ENCODE measurements around the gene ACO2. TPM values are rescaled to one million over a fixed set of nuclear protein-coding genes. Genes with fewer than 3 reads are reported as not detected.
A peak's percentile ranks its signal among the peaks of the same experiment; 100 is the strongest.

ACO2 gene
- total RNA-seq, 2 experiments from 2014 or later, result 69.5 to 71.9 TPM

- peaks cover 43% of the 10 kb centered on the region for H3K4me1 ChIP-seq (ENCODE audit: insufficient read depth, low read length)
- Mint-ChIP-seq H3K4me3 (peak overlapping the region; percentile 82), H3K9me3 (no peaks in the 10 kb centered on the region), H3K4me1 (ENCODE audit: low read depth) (peaks cover 33% of the 10 kb centered on the region), H3K36me3 (ENCODE audit: low read depth) (peaks cover 37% of the 10 kb centered on the region), H3K27ac (peak overlapping the region; percentile 55), H3K27me3 (no peaks in the 10 kb centered on the region)
- H3K9me3 ChIP-seq (ENCODE audit: control insufficient read depth in 1 of 2, insufficient read depth in 1 of 2, low read length in 2 of 2), result no peaks in the 10 kb centered on the region
- no peak overlapping the region for H3K27ac ChIP-seq (ENCODE audit: low read depth in 1 of 2, low read length in 2 of 2)
- ChIA-PET CTCF (interaction anchor here (1.5 kb wide), 1 partner anchor 39 kb away, joined by 4 read pairs; no protein-coding TSS in a partner anchor), POLR2A (interaction anchor here (0.9 to 10.6 kb wide), 3 partner anchors 9 to 26 kb away, joined by 3 to 234 read pairs (median 5); partner anchors contain the start of genes ACO2 and PHF5A)
- intact Hi-C loops (cut with DNase I, micrococcal nuclease), result loop anchor here in 1 of 2 experiments (10.0 kb wide), 1 partner anchor 158 kb away; the partner anchor contains the start of gene RANGAP1
- TF ChIP-seq, protein P1, sequence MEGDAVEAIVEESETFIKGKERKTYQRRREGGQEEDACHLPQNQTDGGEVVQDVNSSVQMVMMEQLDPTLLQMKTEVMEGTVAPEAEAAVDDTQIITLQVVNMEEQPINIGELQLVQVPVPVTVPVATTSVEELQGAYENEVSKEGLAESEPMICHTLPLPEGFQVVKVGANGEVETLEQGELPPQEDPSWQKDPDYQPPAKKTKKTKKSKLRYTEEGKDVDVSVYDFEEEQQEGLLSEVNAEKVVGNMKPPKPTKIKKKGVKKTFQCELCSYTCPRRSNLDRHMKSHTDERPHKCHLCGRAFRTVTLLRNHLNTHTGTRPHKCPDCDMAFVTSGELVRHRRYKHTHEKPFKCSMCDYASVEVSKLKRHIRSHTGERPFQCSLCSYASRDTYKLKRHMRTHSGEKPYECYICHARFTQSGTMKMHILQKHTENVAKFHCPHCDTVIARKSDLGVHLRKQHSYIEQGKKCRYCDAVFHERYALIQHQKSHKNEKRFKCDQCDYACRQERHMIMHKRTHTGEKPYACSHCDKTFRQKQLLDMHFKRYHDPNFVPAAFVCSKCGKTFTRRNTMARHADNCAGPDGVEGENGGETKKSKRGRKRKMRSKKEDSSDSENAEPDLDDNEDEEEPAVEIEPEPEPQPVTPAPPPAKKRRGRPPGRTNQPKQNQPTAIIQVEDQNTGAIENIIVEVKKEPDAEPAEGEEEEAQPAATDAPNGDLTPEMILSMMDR (IDR thresholded peaks at IDR 0.05), result no peak
- H3K27me3 ChIP-seq (ENCODE audit: control insufficient read depth in 1 of 2, insufficient read depth in 2 of 2, low read length in 2 of 2), result no peaks in the 10 kb centered on the region
- no peak for ATAC-seq (ENCODE audit: poor library complexity)
- H3K36me3 ChIP-seq (ENCODE audit: insufficient read depth, low read length), result peaks cover 13% of the 10 kb centered on the region
- DNase-seq, result no peak
- H3K4me3 ChIP-seq (ENCODE audit: low read length), result no peak overlapping the region
Measured at GRCh38 chr22:41442240-41442792, 26.6 kb upstream of the ACO2 start.

DNA sequence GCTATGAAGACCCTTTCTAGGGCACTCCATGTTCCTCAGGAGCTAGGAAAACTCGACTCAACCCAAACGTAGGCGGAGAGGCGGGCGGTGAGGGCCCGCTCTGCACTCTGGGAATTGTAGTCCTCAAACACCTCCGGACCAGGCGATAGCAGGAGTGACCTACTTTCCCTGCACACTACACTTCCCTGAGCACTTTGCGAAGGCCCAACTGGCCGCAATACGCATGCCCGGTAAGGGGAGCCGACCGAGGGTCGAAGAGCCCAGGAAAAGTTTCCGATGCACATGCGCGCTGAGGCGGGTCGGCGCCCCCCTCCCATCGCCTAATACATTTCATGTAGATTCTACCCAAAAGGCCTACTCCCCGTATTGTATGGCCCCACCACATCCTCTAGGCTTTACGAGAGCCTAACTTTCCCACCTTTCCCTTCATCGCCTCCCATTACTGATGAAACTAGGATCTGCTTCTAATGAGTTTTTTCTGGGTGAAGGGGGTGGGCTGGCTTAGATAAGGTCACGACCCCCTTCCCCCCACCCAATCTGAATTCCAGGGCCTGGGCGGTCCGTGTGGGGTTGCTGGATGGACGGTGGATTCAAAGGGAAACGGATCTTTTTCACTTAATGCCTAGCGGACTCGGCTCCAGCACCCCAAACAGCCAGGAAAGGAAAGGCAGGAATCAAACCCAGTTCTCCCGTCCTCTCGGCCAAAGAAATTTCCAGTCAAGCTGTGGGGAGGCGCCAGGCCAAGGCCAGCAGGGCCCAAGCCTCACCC lies 24.4 kb upstream of the ACO2 start:
- H3K4me1 Mint-ChIP-seq (ENCODE audit: low read depth), result peaks cover 42% of the 10 kb centered on the region

More for the DNA sequence above, 24.4 kb upstream of the ACO2 start:
- ATAC-seq (ENCODE audit: poor library complexity) (peak; percentile 12), DNase-seq (peak; percentile 55 to 93 (median 74))
- H3K9me3 Mint-ChIP-seq, result no peaks in the 10 kb centered on the region
- Histone ChIP-seq H3K36me3 (ENCODE audit: insufficient read depth, low read length) (peaks cover 7% of the 10 kb centered on the region), H3K9me3 (ENCODE audit: control insufficient read depth in 1 of 2, insufficient read depth in 1 of 2, low read length in 2 of 2) (no peaks in the 10 kb centered on the region), H3K4me1 (ENCODE audit: insufficient read depth, low read length) (peaks cover 50% of the 10 kb centered on the region), H3K27ac (ENCODE audit: low read depth in 1 of 2, low read length in 2 of 2) (peak overlapping the region; percentile 97 to 98), H3K4me3 (ENCODE audit: low read length) (peak overlapping the region; percentile 98), H3K27me3 (ENCODE audit: control insufficient read depth in 1 of 2, insufficient read depth in 2 of 2, low read length in 2 of 2) (no peaks in the 10 kb centered on the region)
- peak overlapping the region; percentile 90 for H3K4me3 Mint-ChIP-seq
- H3K27ac Mint-ChIP-seq, result peak overlapping the region; percentile 95
- no peaks in the 10 kb centered on the region for H3K27me3 Mint-ChIP-seq
- POLR2A ChIA-PET, result interaction anchor here (0.7 to 10.6 kb wide), 12 partner anchors 8 to 336 kb away, joined by 3 to 234 read pairs (median 4); partner anchors contain the start of genes ACO2, DESI1, PHF5A and PMM1
- peaks cover 41% of the 10 kb centered on the region for H3K36me3 Mint-ChIP-seq (ENCODE audit: low read depth)
- intact Hi-C loops (cut with DNase I, micrococcal nuclease), result loop anchor here (5.0 to 10.0 kb wide), 3 partner anchors 157 to 178 kb away; partner anchors contain the start of genes RANGAP1 (in 2 of the 2), DESI1 (in 1 of the 2) and XRCC6 (in 1 of the 2)
- TF ChIP-seq, protein P1 (IDR thresholded peaks at IDR 0.05), result no peak
- CTCF ChIA-PET, result interaction anchor here (1.5 to 1.9 kb wide), 2 partner anchors 41 to 82 kb away, joined by 4 to 5 read pairs; no protein-coding TSS in a partner anchor

All from CD4-positive, alpha-beta T cell (primary cell).